K562 (cell line): ENCODE data around the gene CAPZB. TPM values are rescaled to one million over a fixed set of nuclear protein-coding genes. Genes with fewer than 3 reads are reported as not detected.

ENCODE experiments used
- C11orf30 ChIP-seq: fragments of 450-650 bp; IDR thresholded peaks from 2 replicates; pipeline ENCODE4 v1.6.1; 2016; ENCODE audit warnings: low read depth, mild to moderate bottlenecking
- CBFB ChIP-seq: sonication (generic); formaldehyde crosslinking; IDR thresholded peaks from 2 replicates; pipeline ENCODE4 v1.4.0; 2020; ENCODE audit warnings: mild to moderate bottlenecking, missing genetic modification reagents
- CBX5 ChIP-seq: IDR thresholded peaks from 2 replicates; pipeline ENCODE4 v1.6.1; 2014; ENCODE audit warnings: low read depth, borderline replicate concordance
- FIP1L1 ChIP-seq: fragments of 200-400 bp; formaldehyde crosslinking; IDR thresholded peaks from 2 replicates; pipeline ENCODE4 v1.6.1; 2018; ENCODE audit warnings: mild to moderate bottlenecking, low read depth, low read length; ENCODE audit not compliant: poor library complexity, severe bottlenecking
- HIVEP1 ChIP-seq: fragments of 250-450 bp; sonication (Bioruptor Pico); IDR thresholded peaks from 2 replicates; pipeline ENCODE4 v1.4.0; 2020; ENCODE audit warnings: mild to moderate bottlenecking
- MAFK ChIP-seq: IDR thresholded peaks from 2 replicates; pipeline ENCODE4 v1.6.1; 2011; ENCODE audit warnings: low read length, improper control_type of control experiment
- MTA3 ChIP-seq: fragments of 450-650 bp; formaldehyde crosslinking; IDR thresholded peaks from 2 replicates; pipeline ENCODE4 v1.6.1; 2017; ENCODE audit warnings: mild to moderate bottlenecking, borderline replicate concordance
- NFATC3 ChIP-seq: fragments of 450-650 bp; IDR thresholded peaks from 2 replicates; pipeline ENCODE4 v1.6.1; 2017; ENCODE audit warnings: mild to moderate bottlenecking
- ZBTB40 ChIP-seq, 2 experiments: fragments of 450-650 bp in 1 of 2; sonication (generic) in 1 of 2; formaldehyde crosslinking in 1 of 2; IDR thresholded peaks; 2 replicates each; pipeline versions ENCODE4 v1.7.1 to v1.9.0; 2016 to 2022; ENCODE audit warnings: inconsistent platforms in 1 of 2, mild to moderate bottlenecking in 1 of 2, missing genetic modification reagents in 1 of 2
- ZNF175 ChIP-seq: fragments of 200-800 bp; sonication (Bioruptor generic); IDR thresholded peaks from 2 replicates; pipeline ENCODE4 v1.6.1; 2016; ENCODE audit warnings: low read depth, mild to moderate bottlenecking, missing genetic modification characterization, missing compliant biosample characterization
- ZNF316 ChIP-seq: fragments of 450-650 bp; IDR thresholded peaks from 2 replicates; pipeline ENCODE4 v1.6.1; 2016
- ZNF408 ChIP-seq: fragments of 250-450 bp; sonication (Bioruptor Pico); IDR thresholded peaks from 2 replicates; pipeline ENCODE4 v1.4.0; 2020; ENCODE audit warnings: low read depth, mild to moderate bottlenecking, moderate library complexity
- ZNF592 ChIP-seq: fragments of 450-650 bp; IDR thresholded peaks from 2 replicates; pipeline ENCODE4 v1.6.1; 2017; ENCODE audit warnings: antibody characterized with exemption, mild to moderate bottlenecking
- ZNF830 ChIP-seq: fragments of 250-450 bp; sonication (Bioruptor Pico); IDR thresholded peaks from 2 replicates; pipeline ENCODE4 v1.5.0; 2021; ENCODE audit warnings: mild to moderate bottlenecking
- polyA plus RNA-seq, 8 experiments: library from polyadenylated mRNA; depleted of rRNA in 4 of 8; stranded (reverse) in 5 of 8; unstranded in 3 of 8; fragments of >200 nt; fragmentation: Nextera tagmentation in 2 of 8; fragmentation: Illumina TruSeq in 1 of 8; extraction: Ambion mirVana in 2 of 8; extraction: Trizol in 1 of 8; gene quantifications; 2 replicates each; pipeline versions ENCODE4 v1.2.1 to v1.2.3, GENCODE V29; 2011 to 2014; ENCODE audit warnings: inconsistent platforms in 1 of 8, missing spikeins in 1 of 8
- total RNA-seq, 7 experiments: library from RNA; depleted of rRNA in 6 of 7; stranded (reverse); fragments of >200 nt in 6 of 7; fragmentation: Illumina TruSeq in 2 of 7; extraction: Trizol in 2 of 7; gene quantifications; 2 replicates each; pipeline versions ENCODE4 v1.2.1 to v1.2.3, GENCODE V29; 2011 to 2021; ENCODE audit warnings: low replicate concordance in 1 of 7

The CAPZB gene
- total and polyA plus RNA-seq, 9 of the 15 experiments (the other 6 are each of a cell fraction or from before 2014, with no cell fraction given): 57.6 to 297 (median 125) TPM

- 0 out of 2 replicates have a peak, but pooled peaks have one; percentile 45 for TF ChIP-seq ZNF175 (CRISPR knock-in tag)
- 0 out of 2 replicates have a peak, but pooled peaks have one; percentile 24 for TF ChIP-seq CBFB (CRISPR knock-in tag)
- peak; percentile 76 for TF ChIP-seq ZNF592
- TF ChIP-seq CBX5: no peak
- TF ChIP-seq MAFK: 0 out of 2 replicates have a peak, but pooled peaks have one; percentile 28
- TF ChIP-seq ZNF316: peak; percentile 76
- peak; percentile 86 for TF ChIP-seq C11orf30
- peak; percentile 85 for TF ChIP-seq ZBTB40 (IDR thresholded peaks at IDR 0.05)
- TF ChIP-seq ZBTB40 (CRISPR knock-in tag; IDR thresholded peaks at IDR 0.05): no peak
- TF ChIP-seq ZNF408 (CRISPR knock-in tag): no peak
- no peak for TF ChIP-seq NFATC3
- no peak for TF ChIP-seq HIVEP1
- TF ChIP-seq FIP1L1: no peak
- TF ChIP-seq MTA3: peak; percentile 34; the same call in 1 of the 2 replicates
- TF ChIP-seq ZNF830 (CRISPR knock-in tag): no peak
These were observed 169.8 kb downstream of the CAPZB start (continued) for GRCh38 chr1:19315378-19316198.
